ELR (cell line): Measurements from ENCODE around the gene NISCH.

Source experiments
- DNase-seq: peaks from one replicate; pipeline ENCODE4 v3.0.0-alpha.2; 2015; ENCODE audit warnings: low read depth

NISCH gene

DNA sequence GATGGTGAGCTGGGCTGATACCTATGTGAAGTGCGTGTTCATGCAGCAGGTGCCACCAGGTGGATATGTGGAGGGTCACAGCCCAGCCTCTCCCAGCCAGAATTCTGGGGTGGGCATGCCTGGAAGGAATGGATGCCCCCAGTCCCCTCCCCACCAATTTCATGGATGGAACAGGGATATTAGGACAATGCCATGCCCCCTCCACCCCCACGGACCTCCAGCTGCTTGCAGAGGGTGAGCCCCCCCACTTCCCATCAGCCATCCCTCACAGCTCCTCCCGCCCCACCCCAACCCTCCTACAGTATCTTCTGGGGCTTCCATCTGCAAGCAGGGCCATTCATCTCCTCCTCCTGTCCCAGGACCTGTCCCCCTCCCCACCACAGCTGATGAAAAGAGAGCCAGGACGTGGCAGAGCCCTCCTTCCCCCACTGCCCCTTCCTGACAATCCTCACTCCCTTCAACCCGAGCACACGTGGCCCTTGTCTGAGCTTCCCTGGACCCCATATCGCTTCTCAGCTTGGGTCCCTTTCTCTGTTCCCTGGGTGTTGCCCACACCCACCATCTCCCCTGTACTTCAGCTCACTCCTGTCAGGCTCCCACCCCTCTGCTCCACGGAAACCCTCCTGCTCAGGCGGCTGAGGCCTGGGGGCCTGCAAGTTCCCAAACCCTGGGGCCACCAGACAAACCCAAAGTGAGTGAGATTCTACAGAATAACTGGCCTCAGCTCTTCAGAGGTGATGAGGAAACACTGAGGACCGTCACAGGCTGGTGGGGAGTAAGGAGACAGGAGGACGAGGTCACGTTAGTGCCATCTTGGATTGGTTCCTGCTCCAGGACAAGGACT lies 7.7 kb upstream of the NISCH start:
- DNase-seq, result no peak

DNA sequence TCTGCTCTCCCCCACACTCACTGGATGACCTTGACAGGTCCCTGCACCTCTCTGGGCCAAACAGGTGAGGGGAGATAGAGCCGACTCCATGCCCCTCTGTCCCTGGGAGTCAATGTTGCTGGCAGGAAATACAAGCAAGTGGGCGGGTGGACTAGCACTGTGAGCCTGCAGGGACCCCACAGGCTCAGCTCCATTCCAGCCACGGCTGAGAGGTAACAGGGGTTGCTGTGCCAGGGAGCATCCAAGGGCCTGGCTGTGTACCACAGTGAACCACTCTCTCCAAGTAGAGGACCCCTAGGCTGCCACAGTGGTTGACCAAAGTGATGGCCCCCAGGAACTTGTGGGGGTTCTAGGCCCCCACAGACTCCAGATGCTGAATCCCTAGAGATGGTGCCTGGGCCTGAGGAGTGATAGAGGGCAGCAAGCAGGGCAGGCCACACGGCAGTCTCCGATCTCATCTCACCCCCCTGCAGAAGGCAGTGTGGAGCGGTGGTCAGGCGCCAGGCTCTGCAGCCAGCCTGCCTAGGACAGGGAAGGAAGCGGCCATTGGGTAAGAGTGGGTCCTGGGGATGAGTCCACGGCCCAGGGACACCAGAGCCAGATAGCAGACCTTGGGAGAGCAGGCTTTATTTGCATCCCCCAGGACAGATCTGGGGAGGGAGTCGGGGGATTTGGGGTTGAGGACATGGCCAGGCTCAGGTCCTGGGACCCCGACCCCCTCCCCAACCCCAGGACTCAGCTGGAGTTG lies 4.7 kb upstream of the NISCH start:
- no peak for DNase-seq

DNA sequence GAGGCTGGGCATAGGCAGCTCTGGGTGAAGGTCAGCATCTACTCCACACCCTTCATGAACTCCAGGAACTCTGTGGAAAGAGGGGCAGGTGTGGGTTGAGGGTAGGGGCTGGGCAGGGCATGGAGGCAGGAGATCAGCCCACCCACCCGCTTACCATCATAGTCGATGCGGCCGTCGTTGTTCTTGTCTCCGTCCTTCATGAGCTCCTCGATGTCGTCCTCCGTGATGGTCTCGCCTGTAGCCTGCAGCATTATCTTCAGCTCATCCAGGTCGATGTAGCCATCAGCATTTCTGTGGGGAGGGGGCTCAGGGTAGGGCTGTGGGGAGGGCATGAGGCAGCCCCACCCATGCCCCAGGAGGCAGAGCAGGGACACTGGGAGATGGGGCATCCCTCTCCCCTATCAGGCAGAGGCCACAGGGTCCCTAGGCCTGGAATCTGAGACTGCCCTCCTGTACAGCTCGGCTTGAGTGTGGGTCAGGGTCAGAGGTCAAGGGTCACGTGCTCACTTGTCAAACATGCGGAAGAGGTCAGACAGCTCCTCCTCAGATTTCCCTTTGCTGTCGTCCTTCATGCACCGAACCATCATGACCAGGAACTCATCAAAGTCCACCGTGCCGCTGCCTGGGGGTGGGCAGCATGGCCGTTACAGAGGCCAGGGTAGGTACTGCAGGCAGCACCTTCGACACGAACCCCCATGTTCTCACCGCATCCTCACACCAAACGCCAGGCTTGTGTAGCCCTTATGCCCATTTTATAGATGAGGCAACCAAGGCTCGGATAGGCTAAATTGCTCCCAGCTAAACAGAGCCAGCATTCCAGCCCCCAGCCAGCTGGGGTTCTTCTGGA lies 3.9 kb upstream of the NISCH start:
- no peak for DNase-seq

DNA sequence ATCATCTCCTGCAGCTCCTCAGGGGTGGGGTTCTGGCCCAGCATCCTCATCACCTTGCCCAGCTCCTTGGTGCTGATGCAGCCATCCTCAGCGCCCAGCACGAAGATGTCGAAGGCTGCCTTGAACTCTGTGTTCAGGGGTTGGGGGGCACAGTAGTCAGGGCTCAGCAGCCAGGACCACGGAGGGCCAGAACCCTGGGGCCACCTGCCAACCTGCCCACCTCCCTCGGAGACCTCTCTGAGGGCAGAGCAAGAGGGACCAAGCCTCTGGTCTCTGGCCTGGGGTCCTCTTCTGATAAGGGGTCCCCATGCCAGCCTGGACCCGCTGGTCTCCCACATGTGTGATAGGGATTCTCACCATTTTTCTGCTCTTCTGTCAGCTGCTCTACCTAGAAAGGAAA lies 3.3 kb upstream of the NISCH start:
- DNase-seq, result no peak

DNA sequence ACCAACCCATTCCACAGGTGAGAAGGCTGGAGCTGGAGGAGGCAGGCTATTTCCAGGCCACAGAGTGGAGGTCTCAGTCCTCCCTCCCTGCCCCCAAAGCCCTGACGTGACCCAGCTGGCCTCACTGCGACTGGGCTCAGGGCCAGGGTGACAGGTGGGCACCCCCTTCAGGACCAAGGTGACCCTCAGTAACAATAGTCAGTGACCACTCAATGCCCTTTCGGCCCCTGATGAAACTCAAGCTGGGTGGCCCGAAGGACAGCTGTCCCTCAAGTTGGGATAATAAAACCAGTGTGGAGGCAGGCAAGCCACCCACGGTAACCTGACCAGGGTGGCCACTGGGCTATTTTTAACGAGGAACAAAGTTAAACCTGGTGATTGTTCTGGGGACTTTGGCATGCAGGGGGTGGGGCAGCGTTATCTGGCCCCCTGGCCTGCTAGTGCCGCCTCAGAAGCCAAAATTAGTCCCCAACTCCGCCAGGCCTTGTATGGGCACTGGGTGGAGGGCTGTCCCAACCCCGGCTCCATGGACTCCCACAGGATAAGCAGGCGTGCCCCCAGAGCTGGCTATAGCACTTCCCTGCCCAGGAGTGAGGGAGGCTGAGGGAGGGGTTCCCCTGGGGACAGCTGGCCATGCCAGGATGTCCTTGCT lies 2.7 kb upstream of the NISCH start:
- no peak for DNase-seq

DNA sequence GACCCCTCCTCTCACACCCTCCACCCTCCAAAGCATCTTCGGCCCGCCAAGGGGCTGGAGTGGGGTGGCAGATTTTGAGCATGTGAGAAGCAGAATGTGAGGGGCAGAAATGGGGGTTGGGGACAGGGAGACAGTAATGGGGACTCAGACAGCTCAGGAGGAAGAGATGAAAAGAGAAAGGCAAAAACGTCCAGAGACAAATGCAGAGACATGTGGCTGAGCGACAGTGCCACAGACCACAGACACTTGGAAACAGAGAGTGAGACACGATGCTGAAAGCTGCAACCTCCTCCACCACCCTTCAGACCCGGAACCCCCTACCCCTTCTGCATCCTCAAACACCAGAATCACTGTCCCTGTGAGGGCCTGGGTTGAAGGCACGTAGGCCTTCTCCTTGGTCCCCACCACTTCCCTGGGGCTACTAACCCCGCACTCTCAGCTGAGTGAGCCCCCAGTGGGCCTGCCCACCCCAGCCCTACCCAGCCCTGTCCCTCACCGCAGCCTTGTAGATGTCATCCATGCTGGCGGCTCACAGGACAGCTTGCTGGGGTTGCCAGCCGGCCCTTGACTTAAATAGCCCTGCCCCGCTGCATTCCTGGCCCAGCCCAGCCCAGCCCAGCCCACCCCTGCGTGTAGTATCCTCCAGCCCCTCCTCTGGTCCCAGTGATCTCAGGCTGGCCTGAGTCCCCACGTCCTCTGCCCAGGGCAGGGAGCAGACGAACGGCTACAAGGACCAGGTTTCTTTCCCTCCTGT lies 1.7 kb upstream of the NISCH start, which contains the start of gene TNNC1:
TSS of gene TNNC1 (minus strand) at position 546 of the 754 bp plus-strand sequence. CDS start at position 520, 26 bp downstream.
- no peak for DNase-seq

DNA sequence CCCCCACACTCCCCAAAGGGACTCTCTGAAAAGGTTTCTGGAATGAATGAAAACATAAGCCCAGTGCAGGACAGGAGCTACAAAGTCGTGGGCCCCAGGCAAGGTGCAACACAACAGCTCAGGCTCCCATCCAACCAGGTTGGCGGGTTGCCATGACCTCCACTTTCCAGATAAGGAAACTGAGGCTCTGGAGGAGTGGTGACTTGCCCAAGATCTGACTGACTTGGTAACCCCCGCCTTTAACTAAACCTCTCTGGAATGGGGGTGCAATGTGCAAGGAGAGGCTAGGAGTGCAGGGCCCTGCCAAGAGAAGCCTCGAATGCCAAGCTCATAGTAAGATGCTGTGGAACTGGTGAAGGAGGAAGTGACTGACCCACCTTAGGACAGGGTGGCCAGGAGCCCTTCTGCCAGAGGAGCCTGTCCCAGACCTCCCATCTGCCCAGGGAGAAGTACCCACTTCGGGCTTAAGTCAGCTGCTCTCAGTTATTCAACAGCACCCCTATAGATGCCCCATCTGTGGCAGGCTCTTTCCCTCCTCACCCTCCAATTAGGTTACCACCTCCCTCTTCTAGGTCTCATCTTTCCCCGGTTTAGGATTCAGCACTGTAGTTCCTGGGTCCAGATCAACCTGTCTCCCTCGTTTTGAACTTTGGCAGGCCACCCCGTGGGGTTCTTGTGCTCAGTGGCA lies 1.0 kb upstream of the NISCH start:
- no peak for DNase-seq

DNA sequence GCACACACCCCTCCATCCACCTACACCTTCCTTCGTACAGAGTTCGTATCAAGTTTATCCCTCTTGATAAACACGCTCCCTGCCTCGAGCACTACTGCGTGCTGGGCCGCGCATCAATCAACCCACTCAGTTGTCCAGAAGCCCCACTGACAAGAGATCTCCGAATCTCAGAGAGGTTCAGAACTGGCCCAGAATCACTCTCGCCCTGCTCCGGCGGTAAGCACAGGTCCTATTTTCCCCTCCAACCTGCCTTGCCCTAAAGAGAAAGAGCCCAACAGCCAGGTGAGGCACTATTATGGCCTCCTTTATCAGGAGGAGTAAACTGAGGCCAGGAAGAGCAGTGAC lies 494 bp upstream of the NISCH start:
- no peak for DNase-seq

DNA sequence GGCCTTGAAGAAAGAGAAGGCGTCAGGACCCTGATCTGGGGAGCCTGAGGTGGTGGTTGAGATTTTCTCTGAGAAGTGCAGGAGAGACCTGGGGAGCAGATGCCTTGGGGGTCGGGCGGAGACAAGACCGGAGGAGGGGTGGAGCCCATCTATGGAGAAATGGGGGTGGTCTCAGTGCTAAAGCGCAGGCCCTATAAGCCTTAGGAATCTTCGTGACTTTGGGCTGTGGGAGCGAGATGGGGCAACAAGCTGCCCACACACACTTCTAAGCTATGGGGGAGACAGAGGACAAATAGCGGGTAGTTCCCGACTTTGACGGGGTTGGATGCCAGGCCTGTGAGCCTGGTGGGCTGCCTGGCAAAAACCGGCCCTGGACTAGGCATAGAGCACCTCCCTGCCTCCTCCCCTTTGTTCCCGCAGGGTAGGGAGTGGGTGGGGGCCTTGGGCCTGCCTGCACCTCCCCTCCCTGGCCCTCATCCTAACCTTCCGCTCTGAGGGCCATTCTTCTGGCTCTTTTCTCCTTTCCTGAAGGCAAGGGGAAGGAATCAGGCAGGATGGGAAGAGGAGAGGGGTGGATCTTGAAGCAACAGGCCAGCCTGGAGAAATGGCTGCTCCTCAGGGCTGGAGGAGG lies 880 bp downstream of the NISCH start:
- DNase-seq, result peak; percentile 24

DNA sequence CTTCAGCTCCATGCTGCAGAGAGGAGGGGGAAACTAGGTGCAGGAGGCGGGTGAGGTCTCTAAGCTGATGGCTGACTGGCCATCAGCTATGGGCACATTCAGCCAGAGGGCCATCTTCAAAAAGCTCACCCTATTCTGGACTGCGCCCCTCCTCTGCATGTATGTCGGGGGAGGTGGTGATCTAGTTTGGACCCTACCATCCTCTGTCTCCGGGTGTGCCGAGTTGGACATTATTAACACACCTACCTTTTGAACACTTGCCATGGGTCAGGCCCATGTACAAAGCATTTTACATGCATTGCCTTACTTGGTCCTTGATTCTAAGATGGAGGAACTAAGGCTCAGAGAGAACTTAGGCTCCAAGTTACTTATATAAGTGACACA lies 1.4 kb downstream of the NISCH start:
- DNase-seq, result no peak

DNA sequence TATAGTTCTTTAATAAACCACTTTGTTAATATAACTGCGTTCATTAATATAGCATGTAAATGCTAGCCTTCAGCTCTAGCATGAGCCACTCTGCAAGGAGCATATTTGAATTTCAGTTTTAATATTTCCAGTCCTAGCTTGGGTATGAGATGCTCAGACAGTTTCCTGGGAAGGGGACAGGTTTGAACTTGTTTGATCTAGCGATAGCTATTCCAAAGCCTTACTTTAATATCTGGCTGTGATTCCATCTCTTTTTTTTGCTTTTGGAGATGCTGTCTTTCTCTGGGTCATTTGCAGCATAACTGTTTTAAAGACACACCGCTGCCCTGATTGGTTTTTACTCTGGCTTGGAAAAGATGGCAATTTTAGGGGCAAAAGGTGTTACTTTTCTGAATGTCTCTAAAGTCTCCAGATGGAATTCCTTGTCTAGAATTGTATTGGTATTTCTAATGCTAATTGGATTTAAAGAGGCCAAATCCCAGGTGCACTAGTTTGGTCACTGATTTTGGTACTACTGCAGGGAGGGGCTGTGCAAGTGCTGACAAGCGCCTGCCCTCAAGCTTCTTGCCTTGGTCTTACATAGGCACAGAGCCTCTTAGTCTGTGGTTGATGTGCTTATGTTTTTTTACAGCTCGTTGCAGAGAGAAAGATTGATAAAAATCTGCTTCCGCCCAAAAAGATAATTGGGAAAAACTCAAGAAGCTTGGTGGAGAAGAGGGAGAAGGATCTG lies 2.8 kb downstream of the NISCH start:
- no peak for DNase-seq

DNA sequence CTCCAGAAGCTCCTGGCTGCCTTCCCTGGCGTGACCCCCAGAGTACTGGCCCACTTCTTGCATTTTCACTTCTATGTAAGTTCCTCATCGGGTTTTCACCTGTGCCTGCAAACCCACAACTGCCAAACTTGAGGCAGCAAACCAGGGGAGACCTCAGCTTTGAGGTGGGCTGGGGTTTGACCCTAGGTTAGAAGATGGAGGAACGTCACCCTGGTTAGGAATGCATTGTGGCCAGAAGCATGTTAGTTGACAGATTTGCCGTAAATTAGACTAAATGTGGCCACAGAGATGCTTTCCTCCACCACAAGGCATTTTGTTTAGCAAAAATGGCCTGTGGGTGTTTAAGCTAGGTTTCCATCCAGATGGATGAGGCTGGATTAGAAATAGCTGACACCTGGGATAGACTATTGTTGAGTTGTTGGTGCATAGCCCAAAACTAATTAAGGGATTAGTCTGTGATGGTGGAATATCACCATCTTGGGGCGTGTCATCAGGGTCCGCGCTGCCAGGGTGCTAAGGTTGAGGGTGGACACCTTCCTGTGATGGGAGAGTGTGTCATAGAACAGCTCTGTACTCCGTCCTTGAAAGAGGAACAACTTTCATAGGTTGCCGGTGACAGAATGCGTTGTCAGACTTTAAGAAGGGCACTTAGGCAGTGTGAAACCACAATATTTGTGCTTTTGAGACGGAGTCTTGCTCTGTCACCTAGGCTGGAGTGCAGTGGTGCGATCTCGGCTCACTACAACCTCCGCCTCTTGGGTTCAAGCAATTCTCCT lies 3.6 kb downstream of the NISCH start:
- DNase-seq, result no peak

DNA sequence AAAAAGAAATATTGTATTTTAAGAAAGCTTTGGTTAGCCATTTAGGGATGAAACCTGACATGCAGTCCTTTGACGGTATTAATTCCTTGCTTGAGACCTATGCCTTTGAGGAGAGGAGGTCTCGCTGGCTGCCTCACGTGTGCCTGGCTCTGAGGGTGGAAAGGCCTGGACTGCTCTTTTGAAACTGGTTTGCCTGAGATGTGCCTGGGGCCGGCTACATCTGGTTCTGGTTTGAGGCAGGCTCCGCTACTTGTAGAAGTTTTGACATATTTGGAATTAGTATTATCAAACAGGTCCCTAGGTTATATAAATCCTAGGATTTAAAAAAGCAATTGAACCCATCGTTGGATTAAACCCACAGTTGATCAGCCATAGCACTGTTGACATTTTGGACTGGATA lies 6.5 kb downstream of the NISCH start:
- DNase-seq, result no peak

DNA sequence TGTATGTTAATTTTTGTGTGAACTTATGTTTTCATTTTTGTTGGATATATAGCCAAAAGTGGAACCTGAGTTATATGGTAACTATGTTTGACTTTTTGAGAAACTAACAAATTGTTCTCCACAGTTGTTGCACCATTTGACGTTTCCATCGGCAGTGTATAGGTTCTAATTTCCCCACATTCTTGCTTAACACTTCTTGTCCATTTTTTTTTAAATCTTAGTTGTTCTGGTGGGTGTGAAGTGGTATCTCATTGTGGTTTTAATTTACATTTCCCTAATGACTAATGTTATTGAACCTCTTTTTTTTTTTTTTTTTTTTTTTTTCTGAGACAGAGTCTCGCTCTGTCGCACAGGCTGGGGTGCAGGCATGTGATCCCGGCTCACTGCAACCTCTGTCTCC lies 8.0 kb downstream of the NISCH start:
- DNase-seq, result no peak

DNA sequence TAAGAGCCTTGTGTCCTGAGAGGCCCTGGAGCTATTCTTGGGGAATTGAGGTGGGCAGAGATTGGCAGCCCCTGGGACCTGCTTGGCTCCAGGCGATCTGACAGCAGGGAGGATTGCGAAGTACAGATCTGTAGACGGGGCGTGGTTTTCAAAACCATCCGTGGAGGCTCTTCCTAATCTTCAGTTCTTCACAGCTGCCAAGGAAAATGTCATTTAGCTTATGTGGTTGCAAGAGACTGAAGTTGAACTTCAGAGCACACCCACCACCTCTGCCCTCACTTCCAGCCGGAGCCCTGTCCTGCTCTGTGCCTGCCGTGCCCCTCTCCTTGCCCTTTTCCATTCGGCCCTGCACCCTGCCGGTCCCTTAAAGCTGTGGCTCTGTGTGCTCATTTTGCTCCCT lies 12.9 kb downstream of the NISCH start:
- DNase-seq, result no peak

DNA sequence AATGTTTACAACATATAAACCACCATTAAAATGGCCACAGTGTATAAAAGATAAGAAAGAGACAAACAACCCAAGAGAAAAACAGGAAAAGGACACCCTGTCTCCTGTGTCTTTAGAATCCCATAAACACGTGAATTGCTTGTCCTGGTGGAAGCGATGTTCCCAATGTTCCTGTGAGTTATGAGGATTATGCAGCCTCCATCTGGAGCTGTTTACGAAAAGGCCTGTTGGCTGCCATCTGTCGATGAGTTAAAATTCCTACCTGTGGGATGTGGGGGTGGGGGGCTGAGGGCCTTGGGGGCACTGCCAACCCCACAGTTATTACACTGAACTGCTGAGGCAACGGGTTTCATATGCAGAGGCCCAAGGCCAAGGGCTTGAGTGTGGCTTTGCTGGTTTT lies 13.6 kb downstream of the NISCH start:
- DNase-seq, result no peak

DNA sequence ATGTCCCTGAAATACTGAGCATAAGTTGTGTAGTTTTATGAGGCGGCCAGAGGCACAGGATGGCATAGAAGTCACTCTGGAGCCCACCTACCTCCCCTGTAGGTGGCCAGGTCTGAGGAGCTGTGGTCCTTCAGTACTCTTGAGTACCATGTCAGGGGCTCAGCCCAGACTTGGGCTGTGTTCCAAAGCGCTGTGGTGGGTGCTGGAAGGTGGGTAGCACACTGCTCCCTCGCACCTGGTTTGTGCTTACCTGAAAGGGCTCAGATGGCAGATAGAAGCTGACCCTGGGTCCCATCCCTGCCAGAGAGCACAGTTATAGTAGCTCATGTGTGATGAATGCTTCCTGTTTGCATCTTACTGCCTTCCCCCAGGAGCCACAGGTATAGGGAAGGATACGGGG lies 15.5 kb downstream of the NISCH start:
- no peak for DNase-seq

DNA sequence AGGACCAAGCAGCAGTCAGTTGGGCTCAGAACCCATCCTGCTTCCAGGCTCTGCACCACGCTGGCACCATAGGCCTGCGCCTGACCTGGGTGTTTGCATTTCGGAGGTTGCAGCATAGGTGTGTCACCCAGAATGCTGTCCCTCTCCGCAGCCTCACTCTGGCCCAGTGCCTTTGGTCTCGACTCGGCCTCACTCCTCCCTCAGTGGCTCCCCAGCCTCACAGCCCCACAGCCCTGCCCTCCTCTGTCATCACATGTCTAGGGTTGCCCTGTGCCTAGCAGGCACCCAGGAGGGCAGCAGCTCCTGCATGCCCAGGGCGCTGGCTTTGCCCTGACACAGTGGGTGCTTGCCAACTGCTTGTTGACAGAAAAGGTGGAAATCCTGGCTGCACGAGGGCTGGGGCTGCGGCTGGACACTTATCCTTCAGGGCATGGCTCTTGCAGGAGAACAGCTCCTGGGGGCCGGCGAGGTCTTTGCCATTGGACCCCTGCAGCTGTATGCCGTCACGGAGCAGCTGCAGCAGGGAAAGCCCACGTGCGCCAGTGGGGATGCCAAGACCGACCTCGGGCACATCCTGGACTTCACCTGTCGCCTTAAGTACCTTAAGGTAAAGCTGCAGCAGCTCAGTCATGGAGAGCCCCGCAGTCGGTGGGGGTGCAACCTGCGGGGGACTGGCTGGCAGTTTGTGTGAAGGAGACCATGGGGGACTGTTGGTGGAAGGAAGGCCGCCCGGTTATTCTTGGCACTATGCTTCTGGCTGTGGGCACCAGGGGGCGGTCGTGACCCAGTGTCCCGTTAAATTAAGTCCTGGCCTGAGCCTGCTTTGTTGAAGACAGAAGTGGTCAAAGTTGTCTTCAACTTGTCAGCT lies 16.2 kb downstream of the NISCH start:
- peak; percentile 67 for DNase-seq
